Ectodermal cell (in vitro differentiated cells): ENCODE results near the gene SLC25A21.

Experiments
- H3K27ac ChIP-seq: 2 replicates; pipeline ENCODE4 v1.7.0; 2013; ENCODE audit warnings: mild to moderate bottlenecking, low read depth, low read length; ENCODE audit not compliant: insufficient read depth, poor library complexity, severe bottlenecking
- H3K27me3 ChIP-seq: 2 replicates; pipeline ENCODE4 v1.7.0; 2013; ENCODE audit warnings: mild to moderate bottlenecking, low read length; ENCODE audit not compliant: insufficient read depth, control insufficient read depth, poor library complexity, severe bottlenecking
- H3K36me3 ChIP-seq: one replicate; pipeline ENCODE4 v1.7.0; 2013; ENCODE audit warnings: low read length; ENCODE audit not compliant: control insufficient read depth, insufficient read depth
- H3K4me1 ChIP-seq: one replicate; pipeline ENCODE4 v1.7.0; 2013; ENCODE audit warnings: low read length; ENCODE audit not compliant: control insufficient read depth, insufficient read depth
- H3K4me3 ChIP-seq: 2 replicates; pipeline ENCODE4 v1.7.0; 2013; ENCODE audit warnings: low read depth, low read length, control low read depth; ENCODE audit not compliant: insufficient read depth
- H3K9me3 ChIP-seq: 2 replicates; pipeline ENCODE4 v1.7.0; 2013; ENCODE audit warnings: mild to moderate bottlenecking, low read length, moderate library complexity; ENCODE audit not compliant: control insufficient read depth
- WGBS, 2 experiments: methylation state at CpG; one replicate each; pipeline ENCODE4 v1.1.7; 2013; ENCODE audit warnings: missing lambda C conversion rate in 2 of 2; 5-methylcytosine and 5-hydroxymethylcytosine counted together

Gene SLC25A21

GRCh38 chr14:36975834-36976233 is 196.6 kb downstream of the SLC25A21 start:
- Histone ChIP-seq H3K4me1 (no peaks in the 10 kb centered on the region), H3K27me3 (no peaks in the 10 kb centered on the region), H3K36me3 (no peaks in the 10 kb centered on the region), H3K9me3 (no peaks in the 10 kb centered on the region), H3K4me3 (no peak overlapping the region), H3K27ac (no peak overlapping the region)
- 90 to 92% methylated on average over 3 of the region's 3 CpGs for WGBS, 2 experiments

- no peak overlapping the region for H3K4me3 ChIP-seq
- H3K9me3 ChIP-seq: no peaks in the 10 kb centered on the region
- H3K27me3 ChIP-seq: no peaks in the 10 kb centered on the region
- no peak overlapping the region for H3K27ac ChIP-seq
- H3K4me1 ChIP-seq: no peaks in the 10 kb centered on the region
- H3K36me3 ChIP-seq: no peaks in the 10 kb centered on the region
- 86% methylated on average over 2 of the region's 2 CpGs; no CpG with 5 or more reads in 1 of the 2 experiments for WGBS, 2 experiments
Observed at GRCh38 chr14:36974985-36975384, 197.4 kb downstream of the SLC25A21 start.

- Histone ChIP-seq H3K4me3 (no peak overlapping the region), H3K4me1 (no peaks in the 10 kb centered on the region), H3K9me3 (no peaks in the 10 kb centered on the region), H3K27me3 (no peaks in the 10 kb centered on the region), H3K36me3 (no peaks in the 10 kb centered on the region), H3K27ac (no peak overlapping the region)
- WGBS, 2 experiments: 76 to 87% methylated on average over 1 of the region's 1 CpG
Observed at GRCh38 chr14:36973806-36974442, 198.5 kb downstream of the SLC25A21 start.

- Histone ChIP-seq H3K36me3 (no peaks in the 10 kb centered on the region), H3K4me1 (no peaks in the 10 kb centered on the region), H3K9me3 (no peaks in the 10 kb centered on the region), H3K27me3 (no peaks in the 10 kb centered on the region), H3K27ac (no peak overlapping the region), H3K4me3 (no peak overlapping the region)
- 95 to 96% methylated on average over 9 of the region's 9 CpGs for WGBS, 2 experiments
Observed at GRCh38 chr14:36971263-36971855, 201.0 kb downstream of the SLC25A21 start.

GRCh38 chr14:36967892-36968555 is 204.4 kb downstream of the SLC25A21 start:
- Histone ChIP-seq H3K27ac (no peak overlapping the region), H3K36me3 (no peaks in the 10 kb centered on the region), H3K27me3 (no peaks in the 10 kb centered on the region), H3K4me3 (no peak overlapping the region), H3K4me1 (no peaks in the 10 kb centered on the region), H3K9me3 (no peaks in the 10 kb centered on the region)
- 68 to 70% methylated on average over 9 of the region's 9 CpGs for WGBS, 2 experiments

- H3K27me3 ChIP-seq: no peaks in the 10 kb centered on the region
- H3K4me3 ChIP-seq: no peak overlapping the region
- H3K4me1 ChIP-seq: no peaks in the 10 kb centered on the region
- H3K27ac ChIP-seq: no peak overlapping the region
- H3K9me3 ChIP-seq: no peaks in the 10 kb centered on the region
- 95 to 100% methylated on average over 5 to 7 of the region's 7 CpGs for WGBS, 2 experiments
- no peaks in the 10 kb centered on the region for H3K36me3 ChIP-seq
Observed at GRCh38 chr14:36955967-36956366, 216.4 kb downstream of the SLC25A21 start.

GRCh38 chr14:36955376-36955775 is 217.0 kb downstream of the SLC25A21 start:
- H3K9me3 ChIP-seq: no peaks in the 10 kb centered on the region
- no peak overlapping the region for H3K27ac ChIP-seq
- no peaks in the 10 kb centered on the region for H3K36me3 ChIP-seq
- H3K27me3 ChIP-seq: no peaks in the 10 kb centered on the region
- no peak overlapping the region for H3K4me3 ChIP-seq
- H3K4me1 ChIP-seq: no peaks in the 10 kb centered on the region

- Histone ChIP-seq H3K4me1 (no peaks in the 10 kb centered on the region), H3K27me3 (no peaks in the 10 kb centered on the region), H3K36me3 (no peaks in the 10 kb centered on the region), H3K9me3 (no peaks in the 10 kb centered on the region), H3K27ac (no peak overlapping the region), H3K4me3 (no peak overlapping the region)
- 86 to 90% methylated on average over 3 of the region's 3 CpGs for WGBS, 2 experiments
Observed at GRCh38 chr14:36952689-36953088, 219.7 kb downstream of the SLC25A21 start.

- no peak overlapping the region for H3K4me3 ChIP-seq
- H3K27me3 ChIP-seq: no peaks in the 10 kb centered on the region
- H3K27ac ChIP-seq: no peak overlapping the region
- H3K9me3 ChIP-seq: no peaks in the 10 kb centered on the region
- no peaks in the 10 kb centered on the region for H3K4me1 ChIP-seq
- WGBS, 2 experiments: 94 to 97% methylated on average over 1 of the region's 2 CpGs
- H3K36me3 ChIP-seq: no peaks in the 10 kb centered on the region
Observed at GRCh38 chr14:36951380-36951911, 221.0 kb downstream of the SLC25A21 start.

GRCh38 chr14:36950812-36951211 is 221.6 kb downstream of the SLC25A21 start:
- Histone ChIP-seq H3K4me3 (no peak overlapping the region), H3K9me3 (no peaks in the 10 kb centered on the region), H3K27me3 (no peaks in the 10 kb centered on the region), H3K36me3 (no peaks in the 10 kb centered on the region), H3K27ac (no peak overlapping the region), H3K4me1 (no peaks in the 10 kb centered on the region)
- 84 to 94% methylated on average over 1 of the region's 1 CpG for WGBS, 2 experiments
